ENCODE measurements around the gene FAM20C.

DNA sequence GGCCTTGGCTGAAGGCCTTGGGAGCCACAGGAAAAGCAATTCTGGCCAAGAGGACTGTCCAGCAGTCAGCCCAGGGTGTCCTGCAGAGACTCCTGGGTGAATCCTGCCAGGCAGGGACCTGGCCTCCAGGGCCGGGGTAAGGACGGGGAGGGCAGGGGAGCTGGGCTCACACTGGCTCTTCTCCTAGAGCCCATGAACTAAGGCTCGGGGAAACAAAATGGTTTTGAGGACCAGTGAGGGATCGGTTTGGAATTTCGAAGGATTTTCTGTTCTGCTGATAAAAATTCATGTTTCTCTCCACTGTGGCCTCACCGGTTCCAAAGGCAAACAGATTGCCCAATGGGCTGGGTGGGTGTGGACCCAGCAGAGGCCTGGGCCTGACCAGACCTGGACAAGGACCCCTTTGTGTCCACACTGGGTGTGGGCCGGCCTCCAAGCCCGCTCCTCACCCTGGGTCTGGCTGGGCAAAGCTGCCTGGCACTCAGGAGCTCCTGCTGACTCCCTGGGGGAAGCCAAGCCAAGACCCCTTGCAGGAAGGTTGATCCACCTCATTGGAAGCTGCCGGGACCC, 27.3 kb downstream of the FAM20C start:
- TF ChIP-seq, protein P1, sequence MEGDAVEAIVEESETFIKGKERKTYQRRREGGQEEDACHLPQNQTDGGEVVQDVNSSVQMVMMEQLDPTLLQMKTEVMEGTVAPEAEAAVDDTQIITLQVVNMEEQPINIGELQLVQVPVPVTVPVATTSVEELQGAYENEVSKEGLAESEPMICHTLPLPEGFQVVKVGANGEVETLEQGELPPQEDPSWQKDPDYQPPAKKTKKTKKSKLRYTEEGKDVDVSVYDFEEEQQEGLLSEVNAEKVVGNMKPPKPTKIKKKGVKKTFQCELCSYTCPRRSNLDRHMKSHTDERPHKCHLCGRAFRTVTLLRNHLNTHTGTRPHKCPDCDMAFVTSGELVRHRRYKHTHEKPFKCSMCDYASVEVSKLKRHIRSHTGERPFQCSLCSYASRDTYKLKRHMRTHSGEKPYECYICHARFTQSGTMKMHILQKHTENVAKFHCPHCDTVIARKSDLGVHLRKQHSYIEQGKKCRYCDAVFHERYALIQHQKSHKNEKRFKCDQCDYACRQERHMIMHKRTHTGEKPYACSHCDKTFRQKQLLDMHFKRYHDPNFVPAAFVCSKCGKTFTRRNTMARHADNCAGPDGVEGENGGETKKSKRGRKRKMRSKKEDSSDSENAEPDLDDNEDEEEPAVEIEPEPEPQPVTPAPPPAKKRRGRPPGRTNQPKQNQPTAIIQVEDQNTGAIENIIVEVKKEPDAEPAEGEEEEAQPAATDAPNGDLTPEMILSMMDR (IDR thresholded peaks at IDR 0.05) = no peak
- TF ChIP-seq POLR2AphosphoS5 (IDR thresholded peaks at IDR 0.05) = no peak
